Measurements from ENCODE around the gene OR2H2.

GRCh38 chr6:29561606-29562181, 23.2 kb upstream of the OR2H2 start:
- TF ChIP-seq ARNTL (CRISPR knock-in tag; IDR thresholded peaks at IDR 0.05; ENCODE audit: borderline replicate concordance, low read depth) (no peak), PPARA (CRISPR knock-in tag; IDR thresholded peaks at IDR 0.05; ENCODE audit: borderline replicate concordance) (no peak), ZFP30 (CRISPR knock-in tag; IDR thresholded peaks at IDR 0.05) (no peak)
